H1 (cell line): Measurements from ENCODE around the gene MMP25. TPM values are rescaled to one million over a fixed set of nuclear protein-coding genes. Genes with fewer than 3 reads are reported as not detected.

Experiments used
- ASH2L ChIP-seq: fragments of 200-600, 300-600 bp; sonication (generic); IDR thresholded peaks from one replicate; pipeline ENCODE4 v1.7.1; 2017; ENCODE audit warnings: low read length
- CBX5 ChIP-seq: fragments of 300-800, 300-1000 bp; sonication (generic); IDR thresholded peaks from 2 replicates; pipeline ENCODE4 v1.7.1; 2016; ENCODE audit warnings: antibody characterized with exemption, low read length, low read depth
- HDAC6 ChIP-seq: IDR thresholded peaks from one replicate; pipeline ENCODE4 v1.7.1; 2012; ENCODE audit warnings: low read depth, mild to moderate bottlenecking, inconsistent platforms, low read length, moderate library complexity
- KDM5A ChIP-seq: fragments of 200-600 bp; IDR thresholded peaks from 2 replicates; pipeline ENCODE4 v1.7.1; 2012; ENCODE audit warnings: mild to moderate bottlenecking, low read length, inconsistent platforms, mixed read lengths
- NANOG ChIP-seq: IDR thresholded peaks from 2 replicates; pipeline ENCODE4 v1.6.1; 2011; ENCODE audit warnings: low read length, low read depth, mild to moderate bottlenecking, inconsistent platforms; ENCODE audit not compliant: insufficient read depth, poor library complexity, severe bottlenecking
- PHF8 ChIP-seq: fragments of 200-600 bp; sonication (generic); conservative IDR thresholded peaks from 2 replicates; pipeline ENCODE4 v1.7.1; 2012; ENCODE audit warnings: low read depth, mild to moderate bottlenecking, inconsistent platforms, low read length, moderate library complexity
- POLR2AphosphoS5 ChIP-seq: IDR thresholded peaks from 2 replicates; pipeline ENCODE4 v1.6.1; 2011; ENCODE audit warnings: low read depth, low read length
- RBBP5 ChIP-seq: IDR thresholded peaks from 2 replicates; pipeline ENCODE4 v1.7.1; 2012; ENCODE audit warnings: low read depth, mild to moderate bottlenecking, inconsistent platforms, low read length, moderate library complexity, borderline replicate concordance
- SIRT6 ChIP-seq: IDR thresholded peaks from one replicate; pipeline ENCODE4 v1.7.1; 2012; ENCODE audit warnings: low read length, inconsistent platforms
- SP1 ChIP-seq: IDR thresholded peaks from 2 replicates; pipeline ENCODE4 v1.6.1; 2011; ENCODE audit warnings: low read depth, low read length
- SRF ChIP-seq: IDR thresholded peaks from 2 replicates; pipeline ENCODE4 v1.6.1; 2011; ENCODE audit warnings: mild to moderate bottlenecking, low read depth, low read length, moderate library complexity
- TCF12 ChIP-seq: IDR thresholded peaks from 2 replicates; pipeline ENCODE4 v1.6.1; 2011; ENCODE audit warnings: low read depth, mild to moderate bottlenecking, low read length
- TEAD4 ChIP-seq: IDR thresholded peaks from 2 replicates; pipeline ENCODE4 v1.6.1; 2012; ENCODE audit warnings: low read depth, low read length, inconsistent platforms, mixed read lengths
- polyA plus RNA-seq, 7 experiments: library from polyadenylated mRNA; depleted of rRNA in 3 of 7; stranded (reverse) in 5 of 7; unstranded in 2 of 7; fragments of >200 nt in 5 of 7; fragments of 200-250 nt in 2 of 7; gene quantifications; 1 replicate in 5 of 7; 2 replicates in 1 of 7; 4 replicates in 1 of 7; pipeline versions ENCODE4 v1.2.1 to v1.2.3, GENCODE V29; 2011 to 2013; ENCODE audit warnings: missing spikeins in 2 of 7, mixed read lengths in 2 of 7
- total RNA-seq: library from RNA; stranded (reverse); fragmentation: NEBNext Ultra II Directional; extraction: Animal tissue kit (Norgen Biotek cat#: 25700); gene quantifications from 2 replicates; pipeline ENCODE4 v1.2.1, GENCODE V29; 2021
- TF ChIP-seq, protein P1 (sequence below): IDR thresholded peaks from 2 replicates; pipeline ENCODE4 v1.6.1; 2012; ENCODE audit warnings: low read length, inconsistent platforms
- TF ChIP-seq, protein P2 (sequence below): IDR thresholded peaks from 2 replicates; pipeline ENCODE4 v1.6.1; 2012; ENCODE audit warnings: inconsistent platforms
- TF ChIP-seq, protein P3 (sequence below): IDR thresholded peaks from 2 replicates; pipeline ENCODE4 v1.6.1; 2011; ENCODE audit warnings: low read depth, mild to moderate bottlenecking, low read length; ENCODE audit not compliant: insufficient read depth
- TF ChIP-seq, protein P4 (sequence below), 3 experiments: IDR thresholded peaks; 1 replicate in 2 of 3; 2 replicates in 1 of 3; pipeline versions ENCODE4 v1.5.1 to v1.6.1; 2011; ENCODE audit warnings: low read length in 3 of 3, mild to moderate bottlenecking in 3 of 3, inconsistent platforms in 2 of 3, low read depth in 1 of 3, moderate library complexity in 1 of 3; ENCODE audit not compliant: insufficient read depth in 1 of 3; ENCODE audit errors: control extremely low read depth in 1 of 3
- TF ChIP-seq, protein P5 (sequence below): IDR thresholded peaks from 2 replicates; pipeline ENCODE4 v1.6.1; 2012; ENCODE audit warnings: inconsistent platforms

The MMP25 gene
- total and polyA plus RNA-seq, 2 of the 8 experiments (the other 6 are each of a cell fraction or from before 2014, with no cell fraction given): 7.7 to 26.7 TPM

DNA sequence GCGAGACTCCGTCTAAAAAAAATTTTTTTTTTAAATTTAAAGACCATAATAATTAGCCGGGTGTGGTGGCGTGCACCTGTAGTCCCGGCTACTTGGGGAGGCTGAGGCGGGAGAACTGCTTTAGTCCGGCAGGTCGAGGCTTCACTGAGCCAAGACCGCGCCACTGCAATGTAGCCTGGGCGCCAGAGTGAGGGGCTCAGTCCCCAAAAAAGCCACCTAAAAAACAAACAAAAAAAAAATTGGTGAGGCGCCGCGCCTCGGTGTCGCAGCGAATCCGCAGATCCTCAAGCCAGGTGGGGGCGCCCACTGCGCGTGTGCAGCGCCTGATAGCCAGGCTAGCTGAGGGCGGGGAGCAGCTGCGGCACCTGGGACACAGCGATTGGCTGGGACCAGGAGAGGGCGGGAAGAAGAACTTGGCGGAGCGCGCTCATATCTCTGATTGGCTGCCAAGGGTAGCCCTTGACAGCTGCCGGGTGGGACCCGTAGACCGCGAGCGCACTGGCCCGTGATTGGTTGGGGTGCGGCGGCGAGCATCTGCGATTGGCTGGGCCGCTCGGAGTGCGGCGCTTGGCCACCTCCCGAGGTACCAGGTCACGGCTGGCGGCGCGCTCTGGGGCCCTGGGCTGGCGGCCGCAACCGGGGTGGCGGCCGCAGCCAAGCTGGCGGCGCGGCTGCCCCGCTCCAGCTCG is 42.6 kb upstream of the MMP25 start (continued):
- TF ChIP-seq SRF (no peak), NANOG (peak; percentile 42), POLR2AphosphoS5 (no peak; the same call in 1 of the 2 replicates), ASH2L (no peak), CBX5 (no peak), SIRT6 (no peak), PHF8 (no peak), KDM5A (no peak), SP1 (peak; percentile 96), TEAD4 (no peak), TCF12 (no peak), HDAC6 (no peak), RBBP5 (no peak)
- TF ChIP-seq, protein P1, sequence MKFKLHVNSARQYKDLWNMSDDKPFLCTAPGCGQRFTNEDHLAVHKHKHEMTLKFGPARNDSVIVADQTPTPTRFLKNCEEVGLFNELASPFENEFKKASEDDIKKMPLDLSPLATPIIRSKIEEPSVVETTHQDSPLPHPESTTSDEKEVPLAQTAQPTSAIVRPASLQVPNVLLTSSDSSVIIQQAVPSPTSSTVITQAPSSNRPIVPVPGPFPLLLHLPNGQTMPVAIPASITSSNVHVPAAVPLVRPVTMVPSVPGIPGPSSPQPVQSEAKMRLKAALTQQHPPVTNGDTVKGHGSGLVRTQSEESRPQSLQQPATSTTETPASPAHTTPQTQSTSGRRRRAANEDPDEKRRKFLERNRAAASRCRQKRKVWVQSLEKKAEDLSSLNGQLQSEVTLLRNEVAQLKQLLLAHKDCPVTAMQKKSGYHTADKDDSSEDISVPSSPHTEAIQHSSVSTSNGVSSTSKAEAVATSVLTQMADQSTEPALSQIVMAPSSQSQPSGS: no peak
- TF ChIP-seq, protein P2, sequence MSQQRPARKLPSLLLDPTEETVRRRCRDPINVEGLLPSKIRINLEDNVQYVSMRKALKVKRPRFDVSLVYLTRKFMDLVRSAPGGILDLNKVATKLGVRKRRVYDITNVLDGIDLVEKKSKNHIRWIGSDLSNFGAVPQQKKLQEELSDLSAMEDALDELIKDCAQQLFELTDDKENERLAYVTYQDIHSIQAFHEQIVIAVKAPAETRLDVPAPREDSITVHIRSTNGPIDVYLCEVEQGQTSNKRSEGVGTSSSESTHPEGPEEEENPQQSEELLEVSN: peak; percentile 68
- TF ChIP-seq, protein P3, sequence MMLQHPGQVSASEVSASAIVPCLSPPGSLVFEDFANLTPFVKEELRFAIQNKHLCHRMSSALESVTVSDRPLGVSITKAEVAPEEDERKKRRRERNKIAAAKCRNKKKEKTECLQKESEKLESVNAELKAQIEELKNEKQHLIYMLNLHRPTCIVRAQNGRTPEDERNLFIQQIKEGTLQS: no peak
- TF ChIP-seq, protein P4, sequence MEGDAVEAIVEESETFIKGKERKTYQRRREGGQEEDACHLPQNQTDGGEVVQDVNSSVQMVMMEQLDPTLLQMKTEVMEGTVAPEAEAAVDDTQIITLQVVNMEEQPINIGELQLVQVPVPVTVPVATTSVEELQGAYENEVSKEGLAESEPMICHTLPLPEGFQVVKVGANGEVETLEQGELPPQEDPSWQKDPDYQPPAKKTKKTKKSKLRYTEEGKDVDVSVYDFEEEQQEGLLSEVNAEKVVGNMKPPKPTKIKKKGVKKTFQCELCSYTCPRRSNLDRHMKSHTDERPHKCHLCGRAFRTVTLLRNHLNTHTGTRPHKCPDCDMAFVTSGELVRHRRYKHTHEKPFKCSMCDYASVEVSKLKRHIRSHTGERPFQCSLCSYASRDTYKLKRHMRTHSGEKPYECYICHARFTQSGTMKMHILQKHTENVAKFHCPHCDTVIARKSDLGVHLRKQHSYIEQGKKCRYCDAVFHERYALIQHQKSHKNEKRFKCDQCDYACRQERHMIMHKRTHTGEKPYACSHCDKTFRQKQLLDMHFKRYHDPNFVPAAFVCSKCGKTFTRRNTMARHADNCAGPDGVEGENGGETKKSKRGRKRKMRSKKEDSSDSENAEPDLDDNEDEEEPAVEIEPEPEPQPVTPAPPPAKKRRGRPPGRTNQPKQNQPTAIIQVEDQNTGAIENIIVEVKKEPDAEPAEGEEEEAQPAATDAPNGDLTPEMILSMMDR (IDR thresholded peaks at IDR 0.05; ENCODE audit: control extremely low read depth in 1 of 3, insufficient read depth in 1 of 3, low read depth in 1 of 3, low read length in 3 of 3): peak; percentile 63 to 93 (median 71)
- TF ChIP-seq, protein P5, sequence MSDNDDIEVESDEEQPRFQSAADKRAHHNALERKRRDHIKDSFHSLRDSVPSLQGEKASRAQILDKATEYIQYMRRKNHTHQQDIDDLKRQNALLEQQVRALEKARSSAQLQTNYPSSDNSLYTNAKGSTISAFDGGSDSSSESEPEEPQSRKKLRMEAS: peak; percentile 83
